ENCODE results near the gene CDS1.

DNA sequence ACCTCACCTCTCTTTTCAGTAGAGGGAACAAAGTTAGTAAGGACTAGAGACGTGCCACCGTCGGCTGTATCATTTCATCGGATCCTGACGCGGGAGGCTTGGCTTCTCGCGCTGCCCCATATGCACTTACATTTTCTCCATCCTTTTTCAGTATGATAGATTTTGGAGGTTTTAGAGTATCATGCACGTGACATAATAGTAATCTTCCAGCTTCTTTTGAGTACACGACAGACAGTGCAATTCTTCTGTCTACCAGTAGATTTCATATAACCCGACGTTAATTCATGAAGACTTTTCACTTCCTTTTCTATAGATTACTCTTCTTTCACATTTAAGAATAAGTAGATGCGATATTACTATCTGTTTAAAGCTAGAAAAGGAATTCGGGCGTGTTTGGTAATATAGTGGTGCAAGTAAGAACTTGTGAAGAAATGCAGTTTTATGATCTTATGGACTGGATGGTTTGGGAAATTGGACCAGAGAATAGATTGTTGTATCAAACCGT is 1.0 kb downstream of the CDS1 start:
- TF ChIP-seq, protein P1, sequence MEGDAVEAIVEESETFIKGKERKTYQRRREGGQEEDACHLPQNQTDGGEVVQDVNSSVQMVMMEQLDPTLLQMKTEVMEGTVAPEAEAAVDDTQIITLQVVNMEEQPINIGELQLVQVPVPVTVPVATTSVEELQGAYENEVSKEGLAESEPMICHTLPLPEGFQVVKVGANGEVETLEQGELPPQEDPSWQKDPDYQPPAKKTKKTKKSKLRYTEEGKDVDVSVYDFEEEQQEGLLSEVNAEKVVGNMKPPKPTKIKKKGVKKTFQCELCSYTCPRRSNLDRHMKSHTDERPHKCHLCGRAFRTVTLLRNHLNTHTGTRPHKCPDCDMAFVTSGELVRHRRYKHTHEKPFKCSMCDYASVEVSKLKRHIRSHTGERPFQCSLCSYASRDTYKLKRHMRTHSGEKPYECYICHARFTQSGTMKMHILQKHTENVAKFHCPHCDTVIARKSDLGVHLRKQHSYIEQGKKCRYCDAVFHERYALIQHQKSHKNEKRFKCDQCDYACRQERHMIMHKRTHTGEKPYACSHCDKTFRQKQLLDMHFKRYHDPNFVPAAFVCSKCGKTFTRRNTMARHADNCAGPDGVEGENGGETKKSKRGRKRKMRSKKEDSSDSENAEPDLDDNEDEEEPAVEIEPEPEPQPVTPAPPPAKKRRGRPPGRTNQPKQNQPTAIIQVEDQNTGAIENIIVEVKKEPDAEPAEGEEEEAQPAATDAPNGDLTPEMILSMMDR (IDR thresholded peaks at IDR 0.05 in 4 of 5, conservative IDR thresholded peaks at IDR 0.05 in 1 of 5) = no peak
- no peak for TF ChIP-seq POLR2A (IDR thresholded peaks at IDR 0.05)
